K562 (cell line): ENCODE measurements around the gene OPA1. TPM values are rescaled to one million over a fixed set of nuclear protein-coding genes. Genes with fewer than 3 reads are reported as not detected.

ENCODE experiments used
- PRDM10 ChIP-seq: fragments of 450-650 bp; IDR thresholded peaks from 2 replicates; pipeline ENCODE4 v1.6.1; 2018; ENCODE audit not compliant: partially characterized antibody
- SMARCE1 ChIP-seq: fragments of 450-650 bp; IDR thresholded peaks from 2 replicates; pipeline ENCODE4 v1.7.1; 2016; ENCODE audit warnings: mild to moderate bottlenecking
- SUPT5H ChIP-seq: fragments of 450-650 bp; IDR thresholded peaks from 2 replicates; pipeline ENCODE4 v1.6.1; 2016
- TRIM24 ChIP-seq, 2 experiments: fragments of 450-650 bp; IDR thresholded peaks; 2 replicates each; pipeline ENCODE4 v1.6.1; 2016
- ZNF277 ChIP-seq: fragments of 250-450 bp; sonication (Bioruptor Pico); IDR thresholded peaks from 2 replicates; pipeline ENCODE4 v1.8.0; 2022; ENCODE audit warnings: inconsistent platforms, mild to moderate bottlenecking, moderate library complexity, borderline replicate concordance
- ZNF717 ChIP-seq: fragments of 250-450 bp; sonication (Bioruptor Pico); IDR thresholded peaks from 2 replicates; pipeline ENCODE4 v1.5.0; 2021
- polyA plus RNA-seq, 8 experiments: library from polyadenylated mRNA; depleted of rRNA in 4 of 8; stranded (reverse) in 5 of 8; unstranded in 3 of 8; fragments of >200 nt; fragmentation: Nextera tagmentation in 2 of 8; fragmentation: Illumina TruSeq in 1 of 8; extraction: Ambion mirVana in 2 of 8; extraction: Trizol in 1 of 8; gene quantifications; 2 replicates each; pipeline versions ENCODE4 v1.2.1 to v1.2.3, GENCODE V29; 2011 to 2014; ENCODE audit warnings: inconsistent platforms in 1 of 8, missing spikeins in 1 of 8
- total RNA-seq, 7 experiments: library from RNA; depleted of rRNA in 6 of 7; stranded (reverse); fragments of >200 nt in 6 of 7; fragmentation: Illumina TruSeq in 2 of 7; extraction: Trizol in 2 of 7; gene quantifications; 2 replicates each; pipeline versions ENCODE4 v1.2.1 to v1.2.3, GENCODE V29; 2011 to 2021; ENCODE audit warnings: low replicate concordance in 1 of 7

The OPA1 gene
- total and polyA plus RNA-seq, 9 of the 15 experiments (the other 6 are each of a cell fraction or from before 2014, with no cell fraction given): 19.7 to 127 (median 94.7) TPM

- peak in 1 of 2 experiments; percentile 59; a peak in 1 of 4 replicates for TF ChIP-seq TRIM24 (IDR thresholded peaks at IDR 0.05)
- 0 out of 2 replicates have a peak, but pooled peaks have one; percentile 44 for TF ChIP-seq SUPT5H
- TF ChIP-seq SMARCE1: peak; percentile 51; the same call in 1 of the 2 replicates
- TF ChIP-seq ZNF277 (CRISPR knock-in tag): no peak
- no peak for TF ChIP-seq ZNF717 (CRISPR knock-in tag)
- peak; percentile 58 for TF ChIP-seq PRDM10
- TF ChIP-seq, all 486 proteins: peak for 31
Observed at GRCh38 chr3:193593668-193594030, 641 bp downstream of the OPA1 start (continued).
